Kidney epithelial cell (primary cell): ENCODE data around the gene TFCP2L1. TPM values are rescaled to one million over a fixed set of nuclear protein-coding genes. Genes with fewer than 3 reads are reported as not detected.

ENCODE experiments used
- DNase-seq: peaks from one replicate; pipeline ENCODE4 v3.0.0-alpha.2; 2010; ENCODE audit warnings: low read depth
- H3K27me3 ChIP-seq: 2 replicates; pipeline ENCODE4 v1.6.0; 2011; ENCODE audit warnings: low read length; ENCODE audit not compliant: control insufficient read depth, insufficient read depth
- H3K36me3 ChIP-seq: 2 replicates; pipeline ENCODE4 v1.5.1; 2011; ENCODE audit warnings: low read length; ENCODE audit not compliant: control insufficient read depth, insufficient read depth
- H3K4me3 ChIP-seq: 2 replicates; pipeline ENCODE4 v1.5.1; 2011; ENCODE audit warnings: low read depth, mild to moderate bottlenecking, control low read depth, low read length
- CTCF ChIP-seq: IDR thresholded peaks from 2 replicates; pipeline ENCODE4 v1.5.1; 2011; ENCODE audit warnings: mild to moderate bottlenecking, moderate library complexity, low read length, control low read depth, inconsistent platforms; ENCODE audit not compliant: insufficient read depth, poor library complexity, severe bottlenecking
- total RNA-seq: library from RNA; depleted of rRNA; stranded (reverse); fragments of >200 nt; gene quantifications from 2 replicates; pipeline ENCODE4 v1.2.3, GENCODE V29; 2015

The TFCP2L1 gene
- total RNA-seq, 1 donor from 2014 or later: 4.5 TPM

- Histone ChIP-seq H3K4me3 (no peak overlapping the region), H3K36me3 (no peaks in the 10 kb centered on the region), H3K27me3 (peaks cover 4% of the 10 kb centered on the region)
- TF ChIP-seq CTCF: no peak
- DNase-seq: no peak
Measured at GRCh38 chr2:121293450-121294325, 8.7 kb upstream of the TFCP2L1 start.

GRCh38 chr2:121291251-121291580 is 6.2 kb upstream of the TFCP2L1 start:
- DNase-seq: no peak
- Histone ChIP-seq H3K4me3 (no peak overlapping the region), H3K27me3 (peaks cover 4% of the 10 kb centered on the region), H3K36me3 (no peaks in the 10 kb centered on the region)
- no peak for TF ChIP-seq CTCF

- DNase-seq: no peak
- H3K27me3 ChIP-seq: peaks cover 5% of the 10 kb centered on the region
Measured at GRCh38 chr2:121289271-121289670, 4.3 kb upstream of the TFCP2L1 start.

GRCh38 chr2:121288454-121289231 is 3.6 kb upstream of the TFCP2L1 start:
- Histone ChIP-seq H3K27me3 (peaks cover 7% of the 10 kb centered on the region), H3K4me3 (no peak overlapping the region), H3K36me3 (no peaks in the 10 kb centered on the region)
- no peak for DNase-seq
- no peak for TF ChIP-seq CTCF

More at GRCh38 chr2:121289271-121289670, 4.3 kb upstream of the TFCP2L1 start:
- no peak overlapping the region for H3K4me3 ChIP-seq
- no peaks in the 10 kb centered on the region for H3K36me3 ChIP-seq
- no peak for TF ChIP-seq CTCF

GRCh38 chr2:121287956-121288355 is 3.0 kb upstream of the TFCP2L1 start:
- TF ChIP-seq CTCF: no peak
- Histone ChIP-seq H3K4me3 (no peak overlapping the region), H3K27me3 (peaks cover 7% of the 10 kb centered on the region), H3K36me3 (no peaks in the 10 kb centered on the region)
- DNase-seq: no peak
